ENCODE data around the gene IQGAP2. TPM values are rescaled to one million over a fixed set of nuclear protein-coding genes. Genes with fewer than 3 reads are reported as not detected.

The IQGAP2 gene
- total and polyA plus RNA-seq, 9 of the 15 experiments (the other 6 are each of a cell fraction or from before 2014, with no cell fraction given): 8.7 to 23.2 (median 17.4) TPM

DNA sequence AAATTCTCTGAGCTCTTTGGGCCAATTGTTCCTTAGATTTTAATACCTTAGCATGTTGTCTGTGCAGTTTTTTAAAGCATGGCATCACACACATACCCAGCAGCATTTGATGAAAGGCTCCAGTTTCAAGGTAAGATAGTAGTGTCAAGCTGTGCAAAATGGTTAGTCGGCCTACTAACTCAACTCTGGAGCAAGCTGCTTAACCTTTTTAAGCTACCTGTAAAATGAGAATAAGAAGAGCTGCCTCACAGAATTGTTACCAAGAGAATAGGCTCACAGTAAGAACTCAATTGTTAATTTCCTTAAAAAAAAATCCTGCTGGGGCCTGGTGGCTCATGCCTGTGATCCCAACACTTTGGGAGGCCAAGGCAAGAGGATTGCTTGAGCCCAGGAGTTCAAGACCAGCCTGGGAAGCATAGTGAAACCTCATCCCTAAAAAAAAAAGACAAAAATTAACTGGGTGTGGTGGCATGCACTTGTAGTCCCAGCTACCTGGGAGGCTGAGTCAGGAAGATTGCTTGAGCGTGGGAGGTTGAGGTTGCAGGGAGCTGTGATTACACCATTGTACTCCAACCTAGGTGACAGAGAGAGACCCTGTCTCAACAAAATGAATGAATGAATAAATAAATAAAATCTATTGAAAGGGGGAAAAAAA is 96.5 kb downstream of the IQGAP2 start:
- 19% methylated on average over 2 of the region's 2 CpGs for WGBS (ENCODE audit: insufficient coverage, low coverage, missing lambda C conversion rate)
- in situ Hi-C loops (cut with MboI): no loop called here

More for the DNA sequence above, 96.5 kb downstream of the IQGAP2 start:
- ATAC-seq (no peak), DNase-seq (ENCODE audit: extremely low read depth in 1 of 4, low spot score in 3 of 4) (no peak), FAIRE-seq (no peak)
- no TSS peak for BruUV-seq (replicated peaks)
- Histone ChIP-seq H3K27me3 (ENCODE audit: control insufficient read depth in 2 of 2, insufficient read depth in 2 of 2, low read length in 2 of 2) (no peaks in the 10 kb centered on the region), H3K79me2 (ENCODE audit: control insufficient read depth, insufficient read depth, low read length) (no peaks in the 10 kb centered on the region), H3K4me3 (no peak overlapping the region), H2AFZ (ENCODE audit: low read depth, low read length) (no peak overlapping the region), H4K20me1 (replicated peaks; ENCODE audit: control insufficient read depth, insufficient read depth, low read length) (no peaks in the 10 kb centered on the region), H3K9ac (ENCODE audit: insufficient read depth in 1 of 2, low read depth in 2 of 2, low read length in 2 of 2) (no peak overlapping the region), H3K4me2 (ENCODE audit: insufficient read depth, low read length) (no peak overlapping the region), H3K9me3 (replicated peaks; ENCODE audit: control insufficient read depth, insufficient read depth, low read depth, low read length) (no peaks in the 10 kb centered on the region), H3K4me1 (replicated peaks in 1 of 2; ENCODE audit: control insufficient read depth in 2 of 2, insufficient read depth in 2 of 2, low read length in 2 of 2) (peaks cover 0 to 3% of the 10 kb centered on the region in 2 experiments; a peak in 1 of 5 replicates), H3K27ac (ENCODE audit: extremely low read depth, low read depth, low read length) (no peak overlapping the region), H3K36me3 (ENCODE audit: control insufficient read depth, insufficient read depth, low read length) (no peaks in the 10 kb centered on the region), H3K9me1 (ENCODE audit: control insufficient read depth, insufficient read depth, low read length) (no peaks in the 10 kb centered on the region)
- intact Hi-C loops (cut with micrococcal nuclease): no loop called here
- no peak for TF ChIP-seq RBM17 (IDR thresholded peaks at IDR 0.05; ENCODE audit: borderline replicate concordance, low read depth, low read length)
- no peak for TF ChIP-seq ARNT (IDR thresholded peaks at IDR 0.05)
- TF ChIP-seq RCOR1 (IDR thresholded peaks at IDR 0.05; ENCODE audit: borderline replicate concordance in 1 of 2, low read depth in 2 of 2, low read length in 2 of 2): 0 out of 4 replicates have a peak, but pooled peaks of 1 of the 2 experiments have one; percentile 6
- TF ChIP-seq ARID1B (IDR thresholded peaks at IDR 0.05): no peak
- no peak for TF ChIP-seq ZFP30 (CRISPR knock-in tag; IDR thresholded peaks at IDR 0.05; ENCODE audit: borderline replicate concordance)
- TF ChIP-seq, protein P1, sequence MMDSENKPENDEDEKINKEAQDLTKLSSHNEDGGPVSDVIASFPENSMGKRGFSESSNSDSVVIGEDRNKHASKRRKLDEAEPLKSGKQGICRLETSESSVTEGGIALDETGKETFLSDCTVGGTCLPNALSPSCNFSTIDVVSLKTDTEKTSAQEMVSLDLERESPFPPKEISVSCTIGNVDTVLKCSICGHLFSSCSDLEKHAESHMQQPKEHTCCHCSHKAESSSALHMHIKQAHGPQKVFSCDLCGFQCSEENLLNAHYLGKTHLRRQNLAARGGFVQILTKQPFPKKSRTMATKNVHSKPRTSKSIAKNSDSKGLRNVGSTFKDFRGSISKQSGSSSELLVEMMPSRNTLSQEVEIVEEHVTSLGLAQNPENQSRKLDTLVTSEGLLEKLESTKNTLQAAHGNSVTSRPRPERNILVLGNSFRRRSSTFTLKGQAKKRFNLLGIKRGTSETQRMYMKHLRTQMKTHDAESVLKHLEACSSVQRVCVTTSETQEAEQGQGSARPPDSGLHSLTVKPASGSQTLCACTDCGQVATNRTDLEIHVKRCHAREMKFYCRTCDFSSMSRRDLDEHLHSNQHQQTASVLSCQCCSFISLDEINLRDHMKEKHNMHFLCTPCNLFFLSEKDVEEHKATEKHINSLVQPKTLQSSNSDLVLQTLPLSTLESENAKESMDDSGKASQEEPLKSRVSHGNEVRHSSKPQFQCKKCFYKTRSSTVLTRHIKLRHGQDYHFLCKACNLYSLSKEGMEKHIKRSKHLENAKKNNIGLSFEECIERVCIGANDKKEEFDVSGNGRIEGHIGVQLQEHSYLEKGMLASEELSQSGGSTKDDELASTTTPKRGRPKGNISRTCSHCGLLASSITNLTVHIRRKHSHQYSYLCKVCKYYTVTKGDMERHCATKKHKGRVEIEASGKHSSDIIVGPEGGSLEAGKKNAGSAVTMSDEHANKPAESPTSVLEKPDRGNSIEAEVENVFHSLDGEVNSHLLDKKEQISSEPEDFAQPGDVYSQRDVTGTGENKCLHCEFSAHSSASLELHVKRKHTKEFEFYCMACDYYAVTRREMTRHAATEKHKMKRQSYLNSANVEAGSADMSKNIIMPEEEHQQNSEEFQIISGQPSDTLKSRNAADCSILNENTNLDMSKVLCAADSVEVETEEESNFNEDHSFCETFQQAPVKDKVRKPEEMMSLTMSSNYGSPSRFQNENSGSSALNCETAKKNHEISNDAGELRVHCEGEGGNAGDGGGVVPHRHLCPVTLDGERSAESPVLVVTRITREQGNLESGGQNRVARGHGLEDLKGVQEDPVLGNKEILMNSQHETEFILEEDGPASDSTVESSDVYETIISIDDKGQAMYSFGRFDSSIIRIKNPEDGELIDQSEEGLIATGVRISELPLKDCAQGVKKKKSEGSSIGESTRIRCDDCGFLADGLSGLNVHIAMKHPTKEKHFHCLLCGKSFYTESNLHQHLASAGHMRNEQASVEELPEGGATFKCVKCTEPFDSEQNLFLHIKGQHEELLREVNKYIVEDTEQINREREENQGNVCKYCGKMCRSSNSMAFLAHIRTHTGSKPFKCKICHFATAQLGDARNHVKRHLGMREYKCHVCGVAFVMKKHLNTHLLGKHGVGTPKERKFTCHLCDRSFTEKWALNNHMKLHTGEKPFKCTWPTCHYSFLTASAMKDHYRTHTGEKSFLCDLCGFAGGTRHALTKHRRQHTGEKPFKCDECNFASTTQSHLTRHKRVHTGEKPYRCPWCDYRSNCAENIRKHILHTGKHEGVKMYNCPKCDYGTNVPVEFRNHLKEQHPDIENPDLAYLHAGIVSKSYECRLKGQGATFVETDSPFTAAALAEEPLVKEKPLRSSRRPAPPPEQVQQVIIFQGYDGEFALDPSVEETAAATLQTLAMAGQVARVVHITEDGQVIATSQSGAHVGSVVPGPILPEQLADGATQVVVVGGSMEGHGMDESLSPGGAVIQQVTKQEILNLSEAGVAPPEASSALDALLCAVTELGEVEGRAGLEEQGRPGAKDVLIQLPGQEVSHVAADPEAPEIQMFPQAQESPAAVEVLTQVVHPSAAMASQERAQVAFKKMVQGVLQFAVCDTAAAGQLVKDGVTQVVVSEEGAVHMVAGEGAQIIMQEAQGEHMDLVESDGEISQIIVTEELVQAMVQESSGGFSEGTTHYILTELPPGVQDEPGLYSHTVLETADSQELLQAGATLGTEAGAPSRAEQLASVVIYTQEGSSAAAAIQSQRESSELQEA (IDR thresholded peaks at IDR 0.05; ENCODE audit: low read depth): no peak
- no peak for TF ChIP-seq ZBTB17 (CRISPR knock-in tag; IDR thresholded peaks at IDR 0.05)
- no peak for TF ChIP-seq FUS (optimal IDR thresholded peaks at IDR 0.05; ENCODE audit: low read depth, low read length)
- ChIA-PET CTCF (ENCODE audit: low intra/inter-chr PET ratio) (no interaction called here), POLR2A (interaction anchor here (0.7 kb wide), 1 partner anchor 15 kb away, joined by 3 read pairs; no protein-coding TSS in a partner anchor)
